ENCODE data around the gene CELA3A.
"Not testable (repeated sequence)": the region's sequence is repeated elsewhere in the genome, so short reads cannot be mapped to it uniquely, and the experiment has no call there.

Gene CELA3A

GRCh38 chr1:22001409-22001808, at the start of gene CELA3A:
CELA3A (plus strand) TSS chr1:22001657; CDS start chr1:22001675, 18 bp downstream.
- no peak for DNase-seq (ENCODE audit: low read depth in 1 of 2, low spot score in 1 of 2)

- no peak for DNase-seq (ENCODE audit: low read depth in 1 of 2, low spot score in 1 of 2)
Measured at GRCh38 chr1:21952786-21953520, 48.5 kb upstream of the CELA3A start.

- DNase-seq (ENCODE audit: low read depth in 1 of 2, low spot score in 1 of 2), result no peak
Measured at GRCh38 chr1:21955058-21955457, 46.4 kb upstream of the CELA3A start.

- no peak for DNase-seq (ENCODE audit: low read depth in 1 of 2, low spot score in 1 of 2)
Measured at GRCh38 chr1:21955501-21956281, 45.8 kb upstream of the CELA3A start.

- peak in 1 of 2 donors; percentile 27 for DNase-seq (ENCODE audit: low read depth in 1 of 2, low spot score in 1 of 2)
Measured at GRCh38 chr1:21956720-21957552, 44.5 kb upstream of the CELA3A start.

GRCh38 chr1:21961337-21961736, 40.1 kb upstream of the CELA3A start:
- DNase-seq (ENCODE audit: low read depth in 1 of 2, low spot score in 1 of 2), result no peak

GRCh38 chr1:21961799-21962198, 39.7 kb upstream of the CELA3A start:
- DNase-seq (ENCODE audit: low read depth in 1 of 2, low spot score in 1 of 2), result no peak

- DNase-seq (ENCODE audit: low read depth in 1 of 2, low spot score in 1 of 2), result peak; percentile 62 to 75
Measured at GRCh38 chr1:21963477-21964217, 37.8 kb upstream of the CELA3A start.

- DNase-seq (ENCODE audit: low read depth in 1 of 2, low spot score in 1 of 2), result no peak
Measured at GRCh38 chr1:21966247-21967000, 35.0 kb upstream of the CELA3A start.

- DNase-seq (ENCODE audit: low read depth in 1 of 2, low spot score in 1 of 2), result not testable (repeated sequence)
Measured at GRCh38 chr1:21967216-21967615, 34.2 kb upstream of the CELA3A start.

- DNase-seq (ENCODE audit: low read depth in 1 of 2, low spot score in 1 of 2), result not testable (repeated sequence)
Measured at GRCh38 chr1:21969066-21969465, 32.4 kb upstream of the CELA3A start.

GRCh38 chr1:21970523-21970922, 30.9 kb upstream of the CELA3A start:
- not testable (repeated sequence) for DNase-seq (ENCODE audit: low read depth in 1 of 2, low spot score in 1 of 2)

- DNase-seq (ENCODE audit: low read depth in 1 of 2, low spot score in 1 of 2), result not testable (repeated sequence)
Measured at GRCh38 chr1:21972973-21973441, 28.4 kb upstream of the CELA3A start.

- not testable (repeated sequence) for DNase-seq (ENCODE audit: low read depth in 1 of 2, low spot score in 1 of 2)
Measured at GRCh38 chr1:21973948-21974347, 27.5 kb upstream of the CELA3A start.

- DNase-seq (ENCODE audit: low read depth in 1 of 2, low spot score in 1 of 2), result not testable (repeated sequence)
Measured at GRCh38 chr1:21974699-21975098, 26.8 kb upstream of the CELA3A start.

- DNase-seq (ENCODE audit: low read depth in 1 of 2, low spot score in 1 of 2), result not testable (repeated sequence)
Measured at GRCh38 chr1:21975296-21975695, 26.2 kb upstream of the CELA3A start.

GRCh38 chr1:21976703-21977239, 24.7 kb upstream of the CELA3A start, which contains the start of gene CELA3B:
CELA3B (plus strand) TSS chr1:21977022; CDS start chr1:21977040, 18 bp downstream.
- not testable (repeated sequence) for DNase-seq (ENCODE audit: low read depth in 1 of 2, low spot score in 1 of 2)

- DNase-seq (ENCODE audit: low read depth in 1 of 2, low spot score in 1 of 2), result not testable (repeated sequence)
Measured at GRCh38 chr1:21978209-21978608, 23.2 kb upstream of the CELA3A start.

GRCh38 chr1:21980515-21981220, 20.8 kb upstream of the CELA3A start:
- not testable (repeated sequence) for DNase-seq (ENCODE audit: low read depth in 1 of 2, low spot score in 1 of 2)

All from stimulated activated CD4-positive, alpha-beta T cell treated with anti-CD3 and anti-CD28 coated beads, Interleukin-15, amount 100 ng/mL, for 1 hour (primary cell).